ENCODE data around the gene ANKRD39. TPM values are rescaled to one million over a fixed set of nuclear protein-coding genes. Genes with fewer than 3 reads are reported as not detected.

The ANKRD39 gene
- total RNA-seq, 1 donor from 2014 or later = 14.9 TPM

- Mint-ChIP-seq H3K27ac (ENCODE audit: unreplicated experiment) (no peak overlapping the region), H3K9me3 (ENCODE audit: unreplicated experiment) (no peaks in the 10 kb centered on the region), H3K36me3 (ENCODE audit: low read depth, unreplicated experiment) (peaks cover 21% of the 10 kb centered on the region), H3K4me1 (ENCODE audit: unreplicated experiment) (peaks cover 3% of the 10 kb centered on the region), H3K4me3 (ENCODE audit: unreplicated experiment) (no peak overlapping the region), H3K27me3 (ENCODE audit: unreplicated experiment) (peaks cover 3% of the 10 kb centered on the region)
- no peak for DNase-seq (ENCODE audit: low spot score)
- no peak for TF ChIP-seq CTCF (IDR thresholded peaks at IDR 0.05; ENCODE audit: unreplicated experiment)
These were observed 9.6 kb downstream of the ANKRD39 start for GRCh38 chr2:96848264-96848663.

- Mint-ChIP-seq H3K27ac (ENCODE audit: unreplicated experiment) (no peak overlapping the region), H3K4me3 (ENCODE audit: unreplicated experiment) (no peak overlapping the region)
These were observed 10.2 kb downstream of the ANKRD39 start for GRCh38 chr2:96847586-96847985.

DNA sequence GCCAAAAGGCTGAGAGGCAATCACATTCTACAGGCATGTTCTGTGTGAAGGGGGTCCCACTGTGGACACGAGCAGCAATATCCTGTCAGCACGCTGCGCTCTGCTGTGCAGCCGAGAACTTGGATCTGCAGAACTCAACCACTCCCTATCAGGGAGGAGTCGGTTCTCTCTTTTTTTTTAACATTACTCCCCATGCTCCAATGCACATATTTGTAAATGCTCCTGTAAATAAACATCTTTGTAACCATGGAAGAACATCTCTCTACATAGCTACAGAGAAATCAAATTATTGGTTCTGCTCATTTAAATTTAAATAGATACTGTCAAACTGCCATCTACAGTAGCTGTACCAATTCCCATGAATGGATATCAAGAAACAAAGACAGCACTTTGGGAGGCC lies 11.0 kb downstream of the ANKRD39 start:
- H3K27me3 Mint-ChIP-seq (ENCODE audit: unreplicated experiment) = peaks cover 3% of the 10 kb centered on the region
- no peak for DNase-seq (ENCODE audit: low spot score)
- H3K36me3 Mint-ChIP-seq (ENCODE audit: low read depth, unreplicated experiment) = peaks cover 11% of the 10 kb centered on the region
- TF ChIP-seq CTCF (IDR thresholded peaks at IDR 0.05; ENCODE audit: unreplicated experiment) = no peak
- peaks cover 5% of the 10 kb centered on the region for H3K4me1 Mint-ChIP-seq (ENCODE audit: unreplicated experiment)
- no peak overlapping the region for H3K4me3 Mint-ChIP-seq (ENCODE audit: unreplicated experiment)
- no peaks in the 10 kb centered on the region for H3K9me3 Mint-ChIP-seq (ENCODE audit: unreplicated experiment)
- H3K27ac Mint-ChIP-seq (ENCODE audit: unreplicated experiment) = no peak overlapping the region

More at GRCh38 chr2:96847586-96847985, 10.2 kb downstream of the ANKRD39 start:
- DNase-seq (ENCODE audit: low spot score) = no peak
- H3K27me3 Mint-ChIP-seq (ENCODE audit: unreplicated experiment) = peaks cover 3% of the 10 kb centered on the region
- H3K9me3 Mint-ChIP-seq (ENCODE audit: unreplicated experiment) = no peaks in the 10 kb centered on the region
- no peak for TF ChIP-seq CTCF (IDR thresholded peaks at IDR 0.05; ENCODE audit: unreplicated experiment)
- peaks cover 5% of the 10 kb centered on the region for H3K4me1 Mint-ChIP-seq (ENCODE audit: unreplicated experiment)
- peaks cover 14% of the 10 kb centered on the region for H3K36me3 Mint-ChIP-seq (ENCODE audit: low read depth, unreplicated experiment)

- no peak for TF ChIP-seq CTCF (IDR thresholded peaks at IDR 0.05; ENCODE audit: unreplicated experiment)
- H3K36me3 Mint-ChIP-seq (ENCODE audit: low read depth, unreplicated experiment) = peaks cover 7% of the 10 kb centered on the region
- no peak overlapping the region for H3K27ac Mint-ChIP-seq (ENCODE audit: unreplicated experiment)
- H3K27me3 Mint-ChIP-seq (ENCODE audit: unreplicated experiment) = peaks cover 5% of the 10 kb centered on the region
- no peak for DNase-seq (ENCODE audit: low spot score)
- H3K4me1 Mint-ChIP-seq (ENCODE audit: unreplicated experiment) = peaks cover 5% of the 10 kb centered on the region
- H3K4me3 Mint-ChIP-seq (ENCODE audit: unreplicated experiment) = no peak overlapping the region
- H3K9me3 Mint-ChIP-seq (ENCODE audit: unreplicated experiment) = no peaks in the 10 kb centered on the region
These were observed 13.4 kb downstream of the ANKRD39 start for GRCh38 chr2:96844405-96844808.

DNA sequence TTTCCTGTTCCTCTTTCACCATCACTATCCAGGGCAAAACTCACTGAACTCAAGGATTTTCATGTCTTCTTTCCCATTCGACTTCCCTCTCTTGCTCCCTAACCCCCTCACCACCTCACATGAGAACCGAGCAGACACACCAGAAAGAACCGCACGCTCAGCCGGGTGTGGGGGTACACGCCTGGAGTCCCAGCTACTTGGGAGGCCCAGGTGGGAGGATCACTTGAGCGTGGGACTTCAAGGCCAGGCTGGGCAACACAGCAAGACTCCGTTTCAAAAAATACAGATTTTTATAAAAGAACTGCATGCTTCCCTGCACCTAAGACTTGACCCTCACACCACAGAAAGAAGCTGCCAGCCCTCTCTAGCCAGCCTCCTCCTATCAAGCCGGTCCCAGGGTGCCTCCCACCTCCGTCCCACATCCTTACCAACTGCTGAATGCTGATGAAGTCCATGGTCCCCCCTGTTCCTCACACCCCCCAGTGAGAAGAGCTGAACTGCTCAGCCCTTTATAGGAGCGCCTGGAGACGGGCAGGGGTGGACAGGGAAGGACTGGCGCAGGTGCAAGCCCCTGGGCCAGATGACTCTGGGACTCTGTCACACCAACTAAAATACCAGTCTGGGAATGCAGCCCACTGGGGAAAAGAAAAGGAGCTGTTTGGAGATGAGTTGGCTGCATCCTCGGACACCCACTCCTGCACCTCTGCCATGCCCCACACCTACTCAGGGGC lies 14.1 kb downstream of the ANKRD39 start, which contains the start of gene ANKRD23:
ANKRD23 (minus strand) TSS at position 484 of the 731 bp plus-strand sequence; CDS start at position 455, 29 bp downstream.
- Mint-ChIP-seq H3K9me3 (ENCODE audit: unreplicated experiment) (no peaks in the 10 kb centered on the region), H3K4me3 (ENCODE audit: unreplicated experiment) (no peak within 1 kb of the TSS), H3K4me1 (ENCODE audit: unreplicated experiment) (peaks cover 5% of the 10 kb centered on the region), H3K27ac (ENCODE audit: unreplicated experiment) (no peak within 1 kb of the TSS), H3K36me3 (ENCODE audit: low read depth, unreplicated experiment) (peaks cover 7% of the 10 kb centered on the region), H3K27me3 (ENCODE audit: unreplicated experiment) (peaks cover 5% of the 10 kb centered on the region)
- no peak for DNase-seq (ENCODE audit: low spot score)
- no peak for TF ChIP-seq CTCF (IDR thresholded peaks at IDR 0.05; ENCODE audit: unreplicated experiment)

Data from endothelial cell (in vitro differentiated cells).